Panc1 (cell line): ENCODE data around the gene GLIS2. TPM values are rescaled to one million over a fixed set of nuclear protein-coding genes. Genes with fewer than 3 reads are reported as not detected.

Experiments used
- ATAC-seq: fragments of 200-7000 bp; cut with Tn5 transposase; 2 replicates; pipeline ENCODE4 v1.9.1; 2020; ENCODE audit warnings: mild to moderate bottlenecking, moderate library complexity
- BruUV-seq: library from RNA; stranded (reverse); fragments of 400-500 nt; replicated peaks from 2 replicates; lab custom pipeline; 2021; lab: Mats Ljungman, UMichigan
- CTCF ChIA-PET: fragments of 300-600 bp; sonication (Branson Sonifier 250); formaldehyde crosslinking; loops from one replicate; lab custom pipeline; 2022; ENCODE audit warnings: antibody characterized with exemption; lab: Charles Lee
- POLR2A ChIA-PET: fragments of 300-600 bp; sonication (Branson Sonifier 250); formaldehyde crosslinking; loops from one replicate; lab custom pipeline; 2022; ENCODE audit warnings: antibody characterized with exemption; lab: Charles Lee
- DNase-seq: peaks from one replicate; pipeline ENCODE4 v3.0.0-alpha.2; 2010; ENCODE audit warnings: low read depth, low spot score
- H3K27ac ChIP-seq: 2 replicates; pipeline ENCODE4 v1.5.1; 2011; ENCODE audit warnings: mild to moderate bottlenecking, low read length, inconsistent platforms
- H3K27me3 ChIP-seq: fragments of 200-500 bp; sonication (Bioruptor generic); 2 replicates; pipeline ENCODE4 v1.6.0; 2014; ENCODE audit warnings: low read length, inconsistent platforms; ENCODE audit not compliant: control insufficient read depth, insufficient read depth
- H3K36me3 ChIP-seq: fragments of 200-500 bp; sonication (Bioruptor generic); 2 replicates; pipeline ENCODE4 v1.5.1; 2014; ENCODE audit warnings: inconsistent platforms, mild to moderate bottlenecking, low read length, moderate library complexity; ENCODE audit not compliant: control insufficient read depth, insufficient read depth
- H3K4me1 ChIP-seq: 2 replicates; pipeline ENCODE4 v1.5.1; 2011; ENCODE audit warnings: inconsistent platforms, mild to moderate bottlenecking, low read length, moderate library complexity; ENCODE audit not compliant: control insufficient read depth, insufficient read depth
- H3K4me3 ChIP-seq, 2 experiments: 2 replicates each; pipeline ENCODE4 v1.5.1; 2011 to 2012; ENCODE audit warnings: low read depth in 2 of 2, low read length in 2 of 2, mild to moderate bottlenecking in 2 of 2, inconsistent platforms in 1 of 2, moderate library complexity in 1 of 2
- H3K9me3 ChIP-seq: fragments of 200-500 bp; sonication (Bioruptor generic); 2 replicates; pipeline ENCODE4 v1.5.1; 2014; ENCODE audit warnings: low read depth, mild to moderate bottlenecking, inconsistent platforms, low read length, moderate library complexity; ENCODE audit not compliant: control insufficient read depth, insufficient read depth
- POLR2AphosphoS5 ChIP-seq: IDR thresholded peaks from 2 replicates; pipeline ENCODE4 v1.6.1; 2012; ENCODE audit warnings: mild to moderate bottlenecking, low read depth, low read length, moderate library complexity
- REST ChIP-seq, 2 experiments: IDR thresholded peaks; 2 replicates each; pipeline ENCODE4 v1.6.1; 2011 to 2012; ENCODE audit warnings: low read depth in 2 of 2, control low read depth in 1 of 2, low read length in 1 of 2, mild to moderate bottlenecking in 1 of 2, moderate library complexity in 1 of 2; ENCODE audit not compliant: insufficient read depth in 1 of 2
- SIN3A ChIP-seq: IDR thresholded peaks from 2 replicates; pipeline ENCODE4 v1.6.1; 2012; ENCODE audit warnings: low read depth, mild to moderate bottlenecking, low read length, moderate library complexity, borderline replicate concordance; ENCODE audit not compliant: insufficient read depth
- TCF7L2 ChIP-seq: IDR thresholded peaks from 2 replicates; pipeline ENCODE4 v1.6.1; 2011; ENCODE audit warnings: mild to moderate bottlenecking, low read depth, low read length, inconsistent platforms
- in situ Hi-C: cut with HindIII; loops from 2 replicates; pipeline ENCODE4 v1.10.0; 2016; ENCODE audit warnings: low sequenced_read_pairs, low pct_unique_long_range_greater_than_20kb
- intact Hi-C: fragments of 100-400 bp; cut with micrococcal nuclease; formaldehyde crosslinking; loops from one replicate; pipeline ENCODE4 v1.10.0; 2022; ENCODE audit not compliant: unreplicated experiment
- total RNA-seq: library from RNA; stranded (reverse); gene quantifications from one replicate; pipeline ENCODE4 v1.2.1, GENCODE V29; 2021; ENCODE audit not compliant: unreplicated experiment
- TF ChIP-seq, protein P1 (sequence below): fragments of 450-650 bp; IDR thresholded peaks from 2 replicates; pipeline ENCODE4 v1.5.1; 2017; ENCODE audit warnings: mild to moderate bottlenecking

The GLIS2 gene
- total RNA-seq, 1 experiment from 2014 or later: 87.3 TPM

- no TSS peak for BruUV-seq
- ATAC-seq (no peak), DNase-seq (no peak)
- Histone ChIP-seq H3K36me3 (no peaks in the 10 kb centered on the region), H3K9me3 (no peaks in the 10 kb centered on the region), H3K27me3 (no peaks in the 10 kb centered on the region), H3K4me1 (peaks cover 38% of the 10 kb centered on the region), H3K4me3 (no peak overlapping the region), H3K27ac (no peak overlapping the region)
- CTCF ChIA-PET: interaction anchor here (0.7 kb wide), 1 partner anchor 295 kb away, joined by 3 read pairs; no protein-coding TSS in a partner anchor
- TF ChIP-seq REST (IDR thresholded peaks at IDR 0.05; ENCODE audit: insufficient read depth in 1 of 2, low read depth in 2 of 2, low read length in 1 of 2) (no peak), TCF7L2 (no peak), POLR2AphosphoS5 (no peak), SIN3A (no peak)
- TF ChIP-seq, protein P1, sequence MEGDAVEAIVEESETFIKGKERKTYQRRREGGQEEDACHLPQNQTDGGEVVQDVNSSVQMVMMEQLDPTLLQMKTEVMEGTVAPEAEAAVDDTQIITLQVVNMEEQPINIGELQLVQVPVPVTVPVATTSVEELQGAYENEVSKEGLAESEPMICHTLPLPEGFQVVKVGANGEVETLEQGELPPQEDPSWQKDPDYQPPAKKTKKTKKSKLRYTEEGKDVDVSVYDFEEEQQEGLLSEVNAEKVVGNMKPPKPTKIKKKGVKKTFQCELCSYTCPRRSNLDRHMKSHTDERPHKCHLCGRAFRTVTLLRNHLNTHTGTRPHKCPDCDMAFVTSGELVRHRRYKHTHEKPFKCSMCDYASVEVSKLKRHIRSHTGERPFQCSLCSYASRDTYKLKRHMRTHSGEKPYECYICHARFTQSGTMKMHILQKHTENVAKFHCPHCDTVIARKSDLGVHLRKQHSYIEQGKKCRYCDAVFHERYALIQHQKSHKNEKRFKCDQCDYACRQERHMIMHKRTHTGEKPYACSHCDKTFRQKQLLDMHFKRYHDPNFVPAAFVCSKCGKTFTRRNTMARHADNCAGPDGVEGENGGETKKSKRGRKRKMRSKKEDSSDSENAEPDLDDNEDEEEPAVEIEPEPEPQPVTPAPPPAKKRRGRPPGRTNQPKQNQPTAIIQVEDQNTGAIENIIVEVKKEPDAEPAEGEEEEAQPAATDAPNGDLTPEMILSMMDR: no peak
- in situ Hi-C loops (no loop called here), intact Hi-C loops (no loop called here)
- POLR2A ChIA-PET: interaction anchor here (0.5 kb wide), 1 partner anchor 20 kb away, joined by 9 read pairs; no protein-coding TSS in a partner anchor
Measured at GRCh38 chr16:4388271-4389021, 72.6 kb downstream of the GLIS2 start.

Other genes with a start within 250 kb of the GLIS2 start
- gene ADCY9, start 199.6 kb upstream of the GLIS2 start, total RNA-seq: 29.8 TPM
- gene SRL, start 74.0 kb upstream of the GLIS2 start, total RNA-seq: not detected
- gene TFAP4, start 43.0 kb upstream of the GLIS2 start, total RNA-seq: 11.1 TPM
- 104 TPM for gene PAM16, start 35.3 kb downstream of the GLIS2 start, total RNA-seq
- gene VASN, start 55.8 kb downstream of the GLIS2 start, total RNA-seq: 33.5 TPM
- 37.5 TPM for gene CORO7, start 100.5 kb downstream of the GLIS2 start, total RNA-seq
- gene DNAJA3, start 109.8 kb downstream of the GLIS2 start, total RNA-seq: 68.7 TPM
- 109 TPM for gene NMRAL1, start 158.6 kb downstream of the GLIS2 start, total RNA-seq
- 72.6 TPM for gene HMOX2, start 160.3 kb downstream of the GLIS2 start, total RNA-seq
- 26.8 TPM for gene CDIP1, start 222.7 kb downstream of the GLIS2 start, total RNA-seq
- gene C16orf96, start 240.3 kb downstream of the GLIS2 start, total RNA-seq: 0.15 TPM